KBM-7 (cell line): ENCODE measurements around the gene HOXC6.

Experiments
- DNase-seq: peaks from one replicate; pipeline ENCODE4 v3.0.0-alpha.2; 2015
- in situ Hi-C: fragments of 300-500 bp; cut with MboI; formaldehyde crosslinking; loops from 2 replicates; pipeline ENCODE4 v1.14.3; 2020; ENCODE audit warnings: low sequenced_read_pairs, low pct_unique_long_range_greater_than_20kb, mixed read lengths

The HOXC6 gene

DNA sequence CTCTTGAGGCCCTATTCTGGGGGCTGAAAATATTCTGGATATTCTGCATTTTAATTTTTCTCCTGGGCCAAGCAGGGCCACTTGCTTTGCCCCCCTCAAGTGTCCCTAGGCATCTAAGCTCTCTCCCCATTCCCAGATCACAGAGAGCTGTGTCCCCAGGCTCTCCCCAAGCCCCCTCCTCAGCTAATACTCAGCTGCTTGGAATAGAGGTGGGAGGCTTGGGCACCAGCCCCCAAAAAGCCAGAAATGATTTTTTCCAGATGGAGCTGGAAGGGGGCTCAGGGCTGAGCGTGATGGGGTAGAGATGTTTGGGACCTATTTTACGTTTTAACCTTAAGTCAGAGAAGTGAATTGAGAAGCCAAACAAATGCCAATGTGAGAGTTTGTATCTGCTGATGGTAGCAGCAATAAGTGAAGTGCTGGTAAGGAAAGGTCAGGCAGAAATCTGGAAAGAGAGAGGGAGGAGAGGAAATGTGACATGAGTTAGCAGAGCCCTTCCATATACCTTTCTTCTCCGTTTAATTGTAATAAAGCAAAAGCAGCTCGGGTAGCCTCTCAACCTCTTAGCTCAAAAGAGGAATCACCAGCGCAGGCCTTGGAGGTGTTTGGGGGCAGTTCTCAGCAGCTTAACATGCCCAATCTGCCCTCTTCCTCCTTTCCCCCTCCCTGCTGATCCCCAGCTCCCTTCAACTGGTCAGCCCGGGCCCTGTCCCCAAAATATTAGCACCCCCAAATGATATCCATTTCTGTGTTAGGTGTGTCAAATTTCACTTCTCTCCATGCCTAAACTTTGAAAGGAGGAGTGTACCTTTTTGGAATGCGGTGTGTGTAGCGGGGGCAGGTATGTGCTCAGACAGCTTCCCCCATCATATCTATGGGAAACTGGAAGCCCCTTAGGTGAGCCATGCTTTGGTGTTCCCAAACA, 5.0 kb upstream of the HOXC6 start:
- no peak for DNase-seq
- in situ Hi-C loops: no loop called here

DNA sequence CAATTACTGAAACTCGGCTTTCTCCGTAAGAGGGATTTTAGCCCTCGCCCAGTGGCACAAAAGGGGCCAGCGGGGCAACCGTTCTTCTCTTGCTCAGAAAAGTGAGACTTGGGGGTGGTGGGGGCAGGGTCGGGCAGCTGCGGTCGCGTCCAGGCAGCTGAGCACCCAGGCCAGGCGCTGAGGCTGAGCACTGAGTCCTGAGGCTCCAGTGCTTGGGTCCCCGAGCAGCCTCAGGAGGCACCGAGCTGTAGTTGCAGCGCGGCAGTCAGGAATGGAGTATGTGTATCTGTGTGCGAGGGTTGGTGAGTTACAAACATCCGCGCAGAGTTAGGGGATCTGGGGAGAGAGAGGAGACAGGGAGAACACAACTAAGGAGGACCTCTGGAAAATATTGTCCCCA, 4.1 kb upstream of the HOXC6 start:
- in situ Hi-C loops: no loop called here

DNA sequence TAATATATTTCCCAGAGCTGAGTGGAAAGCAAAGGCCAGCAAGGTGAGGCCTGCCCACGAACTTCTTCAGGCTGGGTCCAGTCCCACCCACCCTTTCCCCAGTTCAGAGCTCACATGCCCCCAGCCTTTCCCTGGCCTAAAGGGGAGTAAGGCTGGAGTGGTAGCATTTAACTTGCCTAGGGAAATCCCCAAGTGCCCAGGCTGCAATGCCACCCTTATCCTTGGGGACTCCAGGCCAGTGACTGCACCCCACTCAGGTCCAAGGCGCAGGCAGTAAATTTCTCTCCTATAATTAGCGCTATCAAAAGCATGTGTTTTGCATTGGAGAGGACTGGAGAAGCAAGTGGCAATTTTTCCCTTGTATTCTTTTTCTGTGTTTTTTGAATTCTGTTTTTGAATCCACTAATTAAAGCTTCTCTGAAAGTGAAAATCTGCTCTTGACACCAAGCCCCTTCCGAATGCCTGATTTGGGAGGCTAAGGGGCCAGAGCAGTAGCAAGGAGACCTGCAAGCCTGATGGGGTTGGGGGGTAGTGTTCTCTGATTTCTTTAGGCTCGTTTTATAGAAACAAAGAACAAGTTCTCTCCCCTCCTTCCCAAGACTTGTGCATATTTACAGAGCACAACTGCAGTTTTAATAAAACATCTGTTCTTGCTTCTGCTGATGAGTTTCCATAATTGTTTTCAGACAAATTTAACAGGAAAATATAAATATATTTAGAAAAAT, 3.5 kb upstream of the HOXC6 start:
- DNase-seq: no peak
- in situ Hi-C loops: no loop called here

More for the DNA sequence above, 4.1 kb upstream of the HOXC6 start:
- DNase-seq: no peak

DNA sequence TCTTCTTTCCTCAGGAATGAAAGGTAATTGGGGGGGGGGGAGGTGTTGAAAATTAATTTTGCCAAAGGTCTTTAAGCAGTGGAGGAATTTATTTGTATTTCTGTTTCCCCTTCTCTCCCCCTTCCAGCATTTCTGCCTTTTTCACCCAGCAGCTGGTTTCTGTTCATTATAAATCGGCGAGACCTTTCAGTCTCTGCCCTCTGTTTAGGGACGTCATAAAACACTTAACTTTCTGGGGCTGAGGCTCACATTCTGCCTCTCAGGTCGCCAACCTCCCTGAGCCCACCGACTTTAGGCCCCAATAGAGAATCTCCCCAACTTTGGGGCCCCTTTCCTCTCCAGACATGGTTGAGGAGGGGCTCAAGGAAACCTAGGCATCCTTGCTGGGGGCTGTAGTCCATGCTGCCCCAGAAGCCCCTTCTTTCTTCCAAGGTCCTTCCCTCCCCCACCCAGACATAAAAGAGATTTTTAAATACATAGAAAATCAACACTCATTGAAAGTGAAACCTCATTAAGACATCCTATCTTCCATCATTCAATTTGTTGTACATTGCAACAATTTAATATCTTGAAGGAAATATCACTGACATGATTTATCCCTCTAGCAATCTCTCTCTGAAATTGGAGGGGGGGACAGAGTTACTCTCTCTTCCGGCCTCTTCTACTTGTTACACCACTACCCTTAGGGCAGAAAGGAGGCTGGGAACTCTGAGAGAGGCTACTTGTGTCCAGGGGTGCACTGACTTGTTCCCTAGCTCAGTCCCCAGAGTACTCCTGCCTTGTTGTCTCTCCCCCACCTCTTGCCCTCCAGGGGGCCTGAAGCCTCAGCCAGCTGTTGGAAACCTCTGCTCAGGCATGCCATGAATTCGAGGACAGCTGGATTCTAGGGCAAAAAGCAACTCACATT, 2.5 kb upstream of the HOXC6 start:
- no peak for DNase-seq
- in situ Hi-C loops: no loop called here

DNA sequence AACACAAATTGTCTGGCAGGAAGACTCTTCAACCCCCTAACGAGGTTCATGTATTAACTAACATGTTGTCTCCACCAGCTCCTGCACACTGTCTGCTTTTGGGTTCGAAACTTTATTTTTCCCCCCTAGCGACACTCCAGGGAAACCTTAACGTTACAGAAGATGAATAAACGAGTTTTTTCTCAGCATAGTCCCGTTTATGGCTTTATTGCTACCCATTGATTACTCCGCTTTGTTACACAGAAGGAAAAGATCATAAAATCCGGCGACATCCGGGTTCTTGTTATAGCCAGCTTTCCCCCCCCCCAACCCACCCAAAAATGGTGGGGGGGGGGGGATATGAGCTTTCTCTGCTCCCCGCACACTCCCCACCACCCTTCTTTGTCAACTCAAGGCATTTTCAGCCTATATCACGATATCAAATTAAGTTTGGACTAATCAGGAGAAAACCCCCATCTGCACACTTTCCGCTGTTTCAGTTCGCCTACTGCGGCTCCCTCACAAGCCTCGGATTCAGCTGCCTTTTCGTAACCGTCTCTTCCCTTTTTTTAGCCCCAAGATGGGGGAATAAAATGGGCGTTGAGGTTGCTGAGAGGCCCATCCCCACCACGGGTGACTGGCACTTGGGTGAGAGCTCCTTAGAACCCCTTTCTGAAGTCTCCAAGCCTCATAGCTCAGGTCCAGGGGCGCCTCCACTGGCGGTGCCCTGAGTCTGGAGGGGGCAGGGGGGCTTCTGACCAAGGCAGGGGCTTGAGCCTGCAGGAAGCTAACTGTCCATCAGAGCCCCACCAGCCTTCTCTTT, 1.4 kb upstream of the HOXC6 start:
- no peak for DNase-seq
- in situ Hi-C loops: no loop called here

DNA sequence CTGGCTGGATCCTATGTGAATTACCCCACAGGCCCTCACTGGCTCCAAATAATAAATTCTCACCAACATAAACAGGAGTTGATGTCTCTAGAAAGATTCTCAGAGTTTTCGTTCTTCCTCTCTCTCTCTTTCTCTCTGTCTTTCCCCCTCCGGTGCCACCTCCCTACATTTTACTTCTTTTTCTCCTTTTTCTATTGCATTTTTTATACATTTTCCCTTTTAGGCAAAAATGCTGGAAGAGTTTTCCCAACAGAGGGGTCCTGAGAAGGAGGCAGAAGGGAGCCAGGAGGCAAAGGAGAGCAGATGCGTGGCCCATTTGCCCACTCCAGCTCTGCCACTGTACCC, 826 bp upstream of the HOXC6 start:
- in situ Hi-C loops: no loop called here
- DNase-seq: no peak

DNA sequence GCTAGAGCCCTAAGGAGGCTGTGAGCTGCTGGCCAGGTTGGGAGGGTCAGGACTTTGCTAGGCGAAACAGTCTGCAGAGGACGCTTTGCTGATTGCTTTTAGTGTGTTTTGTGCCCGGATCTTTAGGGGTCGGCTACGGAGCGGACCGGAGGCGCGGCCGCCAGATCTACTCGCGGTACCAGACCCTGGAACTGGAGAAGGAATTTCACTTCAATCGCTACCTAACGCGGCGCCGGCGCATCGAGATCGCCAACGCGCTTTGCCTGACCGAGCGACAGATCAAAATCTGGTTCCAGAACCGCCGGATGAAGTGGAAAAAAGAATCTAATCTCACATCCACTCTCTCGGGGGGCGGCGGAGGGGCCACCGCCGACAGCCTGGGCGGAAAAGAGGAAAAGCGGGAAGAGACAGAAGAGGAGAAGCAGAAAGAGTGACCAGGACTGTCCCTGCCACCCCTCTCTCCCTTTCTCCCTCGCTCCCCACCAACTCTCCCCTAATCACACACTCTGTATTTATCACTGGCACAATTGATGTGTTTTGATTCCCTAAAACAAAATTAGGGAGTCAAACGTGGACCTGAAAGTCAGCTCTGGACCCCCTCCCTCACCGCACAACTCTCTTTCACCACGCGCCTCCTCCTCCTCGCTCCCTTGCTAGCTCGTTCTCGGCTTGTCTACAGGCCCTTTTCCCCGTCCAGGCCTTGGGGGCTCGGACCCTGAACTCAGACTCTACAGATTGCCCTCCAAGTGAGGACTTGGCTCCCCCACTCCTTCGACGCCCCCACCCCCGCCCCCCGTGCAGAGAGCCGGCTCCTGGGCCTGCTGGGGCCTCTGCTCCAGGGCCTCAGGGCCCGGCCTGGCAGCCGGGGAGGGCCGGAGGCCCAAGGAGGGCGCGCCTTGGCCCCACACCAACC, 1.5 kb downstream of the HOXC6 start:
- in situ Hi-C loops: no loop called here
- no peak for DNase-seq

DNA sequence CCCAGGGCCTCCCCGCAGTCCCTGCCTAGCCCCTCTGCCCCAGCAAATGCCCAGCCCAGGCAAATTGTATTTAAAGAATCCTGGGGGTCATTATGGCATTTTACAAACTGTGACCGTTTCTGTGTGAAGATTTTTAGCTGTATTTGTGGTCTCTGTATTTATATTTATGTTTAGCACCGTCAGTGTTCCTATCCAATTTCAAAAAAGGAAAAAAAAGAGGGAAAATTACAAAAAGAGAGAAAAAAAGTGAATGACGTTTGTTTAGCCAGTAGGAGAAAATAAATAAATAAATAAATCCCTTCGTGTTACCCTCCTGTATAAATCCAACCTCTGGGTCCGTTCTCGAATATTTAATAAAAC, 2.2 kb downstream of the HOXC6 start:
- in situ Hi-C loops: no loop called here
- no peak for DNase-seq

DNA sequence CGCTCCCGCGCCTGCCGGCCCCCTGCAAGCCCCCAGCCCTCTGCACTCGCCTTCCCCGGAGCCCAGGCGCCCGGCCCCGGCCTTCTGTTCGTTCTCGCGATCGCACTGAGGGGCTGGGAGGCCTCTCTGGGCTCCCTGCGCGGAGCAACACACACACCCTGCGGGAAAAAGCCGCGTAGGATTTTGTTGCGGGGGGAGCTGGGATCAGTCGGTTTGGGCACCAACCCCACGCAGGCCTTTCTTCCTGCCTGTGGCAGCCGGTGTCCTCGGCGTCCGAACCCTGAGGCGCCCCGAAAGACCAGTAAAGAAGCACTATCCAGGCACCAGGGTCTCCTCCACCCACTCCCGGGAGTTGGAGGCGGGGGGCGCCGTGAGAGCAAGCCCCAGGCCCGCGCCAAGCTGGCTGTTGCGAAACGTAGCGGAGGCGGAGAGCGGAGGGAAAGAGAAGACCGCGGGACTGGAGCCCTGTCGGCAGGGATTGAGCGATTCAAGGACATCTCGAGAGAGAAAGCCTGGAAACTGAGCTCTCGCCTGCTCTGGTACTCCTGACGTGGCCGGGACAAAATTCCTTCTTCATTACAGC, 2.7 kb downstream of the HOXC6 start:
- in situ Hi-C loops: no loop called here
- no peak for DNase-seq

DNA sequence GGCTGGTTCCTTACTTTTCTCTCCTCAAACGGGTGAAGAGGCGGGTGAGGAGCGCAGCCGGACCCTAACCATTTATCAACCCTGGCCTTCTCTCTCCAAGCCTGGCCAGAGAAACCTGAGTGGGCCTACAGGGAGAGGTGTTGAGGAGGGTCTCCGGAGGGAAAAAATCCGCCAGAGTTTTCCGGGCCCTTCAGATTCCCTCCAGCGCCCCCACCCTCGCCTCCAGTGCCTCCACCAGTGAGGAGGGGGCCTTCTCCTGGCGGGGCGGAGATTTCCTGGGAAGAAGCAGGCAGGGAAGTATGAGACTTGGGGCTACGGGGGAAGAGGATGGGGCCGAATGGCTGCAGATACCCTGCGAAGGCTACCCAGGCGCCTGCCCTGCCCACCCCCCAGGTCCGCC, 3.2 kb downstream of the HOXC6 start:
- DNase-seq: no peak
- in situ Hi-C loops: no loop called here

DNA sequence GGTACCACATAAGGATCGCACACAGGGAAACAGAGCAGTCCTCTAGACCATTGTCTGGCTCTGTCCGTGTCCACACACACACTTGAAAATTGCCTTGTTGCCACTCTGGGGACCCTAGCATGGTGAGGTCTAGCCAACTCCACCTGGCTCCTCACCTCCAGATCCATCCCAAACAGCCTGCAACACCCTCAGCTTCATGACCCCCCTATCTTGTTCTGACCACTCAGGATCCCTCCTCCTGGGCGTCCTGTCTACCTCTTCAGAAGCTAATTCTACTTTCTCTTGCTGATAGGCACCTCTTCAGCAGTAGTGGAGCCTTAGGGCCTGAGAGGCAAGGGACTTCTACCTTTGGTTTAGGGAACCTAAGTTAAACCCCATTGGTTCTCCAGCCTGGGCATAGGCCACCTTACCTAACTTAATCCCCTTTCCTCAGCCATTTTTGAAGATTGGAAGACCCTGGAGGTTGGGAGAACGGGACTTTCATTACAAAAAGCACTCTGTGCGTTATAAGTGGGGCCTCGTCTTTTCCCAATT, 3.9 kb downstream of the HOXC6 start:
- in situ Hi-C loops: no loop called here
- DNase-seq: no peak

DNA sequence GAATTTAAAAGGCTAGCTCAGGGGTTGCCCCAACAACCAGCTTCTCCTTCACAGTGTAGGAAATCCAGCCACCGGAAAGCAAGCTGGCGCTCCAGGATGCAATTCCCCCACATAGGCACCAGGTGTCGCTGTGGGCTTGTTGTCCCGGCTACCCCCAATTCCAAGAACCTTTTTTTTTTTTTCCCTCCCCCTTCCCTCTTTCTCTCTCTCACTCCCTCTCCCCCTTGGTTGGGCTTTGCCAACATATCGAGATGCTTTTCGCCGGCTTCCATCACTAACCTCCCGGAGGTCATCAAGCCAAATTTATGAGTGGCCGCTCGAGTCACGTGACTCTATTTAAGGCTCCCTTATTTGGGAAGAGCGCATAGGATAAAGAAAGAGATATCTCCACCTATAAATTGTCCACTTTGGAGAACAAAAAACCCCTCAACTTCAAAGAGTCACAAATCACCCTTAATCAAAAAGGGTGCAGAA, 4.4 kb downstream of the HOXC6 start, which contains the start of gene HOXC5:
Gene HOXC5, plus strand, starts transcription at position 424 of the 474 bp plus-strand sequence. CDS start 73 bp downstream, outside the sequence.
- in situ Hi-C loops: no loop called here

DNA sequence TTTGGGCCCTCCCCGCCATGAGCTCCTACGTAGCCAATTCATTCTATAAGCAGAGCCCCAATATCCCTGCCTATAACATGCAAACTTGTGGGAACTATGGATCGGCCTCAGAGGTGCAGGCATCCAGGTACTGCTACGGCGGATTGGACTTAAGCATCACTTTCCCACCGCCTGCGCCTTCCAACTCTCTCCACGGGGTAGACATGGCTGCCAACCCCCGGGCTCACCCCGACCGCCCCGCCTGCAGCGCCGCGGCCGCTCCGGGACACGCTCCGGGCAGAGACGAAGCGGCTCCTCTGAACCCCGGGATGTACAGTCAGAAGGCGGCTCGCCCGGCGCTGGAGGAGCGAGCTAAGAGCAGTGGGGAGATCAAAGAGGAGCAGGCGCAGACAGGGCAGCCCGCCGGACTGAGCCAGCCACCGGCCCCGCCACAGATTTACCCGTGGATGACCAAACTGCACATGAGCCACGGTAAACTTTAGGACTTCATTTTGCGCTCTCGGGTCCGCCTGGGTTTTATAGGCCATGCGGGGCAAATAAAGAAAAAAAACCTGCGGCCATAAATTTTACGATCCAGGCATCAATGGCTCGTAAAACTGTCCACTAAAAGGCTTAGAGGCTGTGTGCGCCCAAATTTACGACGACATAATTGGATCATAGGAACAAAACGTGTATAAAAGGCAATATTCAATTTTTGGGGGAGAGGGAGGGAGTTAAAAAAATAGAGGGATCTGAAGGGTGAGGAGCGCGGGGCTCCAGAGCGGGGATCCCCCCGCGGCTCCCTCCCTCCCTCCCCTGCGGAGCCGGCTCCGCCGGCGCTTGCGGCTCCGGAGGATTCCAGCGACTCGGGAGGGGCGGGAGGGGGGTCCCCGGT, 5.1 kb downstream of the HOXC6 start:
- DNase-seq: no peak
- in situ Hi-C loops: no loop called here

More for the DNA sequence above, 4.4 kb downstream of the HOXC6 start, which contains the start of gene HOXC5:
- peak; percentile 96 for DNase-seq

DNA sequence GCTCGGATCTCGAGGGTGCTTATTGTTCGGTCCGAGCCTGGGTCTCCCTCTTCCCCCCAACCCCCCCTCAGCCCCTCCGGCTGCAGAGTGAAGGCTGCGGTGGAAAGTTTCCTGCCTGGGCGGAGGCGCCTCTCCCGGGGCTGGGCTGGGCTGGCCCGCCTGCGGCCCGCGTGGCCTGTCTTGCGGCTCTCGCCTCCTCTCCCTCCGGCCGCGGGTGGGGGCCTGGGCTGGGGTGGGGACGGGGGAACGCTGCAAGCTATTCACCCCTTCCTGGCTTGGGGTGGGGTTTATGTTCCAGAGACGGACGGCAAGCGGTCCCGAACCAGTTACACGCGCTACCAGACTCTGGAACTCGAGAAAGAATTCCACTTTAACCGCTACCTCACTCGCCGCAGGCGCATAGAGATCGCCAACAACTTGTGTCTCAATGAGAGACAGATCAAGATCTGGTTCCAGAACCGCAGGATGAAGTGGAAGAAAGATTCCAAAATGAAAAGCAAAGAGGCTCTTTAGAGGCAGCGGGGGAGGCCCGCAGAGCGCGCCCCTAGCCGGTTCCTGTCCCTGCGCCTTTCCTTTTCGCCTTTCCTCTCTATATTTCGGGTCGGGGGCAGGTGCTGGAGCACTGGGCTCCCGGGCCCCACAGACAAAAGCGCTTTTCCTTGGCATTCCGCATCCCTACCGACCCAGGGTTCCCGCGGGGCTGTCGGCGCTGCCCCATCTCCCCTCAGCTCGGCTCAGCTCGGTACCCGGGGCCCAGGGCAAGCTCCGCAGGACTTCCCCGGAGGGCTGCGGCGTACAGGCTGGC, 5.9 kb downstream of the HOXC6 start:
- in situ Hi-C loops: no loop called here
- DNase-seq: no peak

DNA sequence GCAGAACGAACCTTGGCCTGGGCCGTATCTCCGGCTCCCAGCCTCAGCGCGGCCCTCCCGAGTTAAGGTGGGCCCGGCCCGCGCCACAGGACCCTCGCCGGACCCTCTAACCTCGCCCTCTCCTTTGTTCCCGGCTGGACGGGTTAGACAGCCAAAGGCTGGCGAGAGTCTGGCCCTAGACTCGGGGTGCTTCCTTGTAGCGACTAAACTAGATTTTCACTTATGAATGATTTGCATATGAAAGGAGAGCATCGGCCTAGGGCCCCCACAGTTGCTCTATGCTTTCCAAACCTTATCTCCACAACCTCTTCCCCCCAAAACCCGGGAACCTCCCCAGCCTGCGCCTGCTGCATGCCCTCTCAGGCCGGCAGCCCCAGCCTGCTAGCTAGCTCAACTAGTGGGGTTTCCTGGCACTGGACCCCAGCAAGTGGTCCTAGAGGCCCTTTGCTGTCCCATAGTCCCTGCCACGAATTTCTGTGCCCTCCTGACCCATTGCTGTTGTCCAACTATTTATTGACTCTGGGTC, 6.6 kb downstream of the HOXC6 start:
- no peak for DNase-seq
- in situ Hi-C loops: no loop called here
